K562 (cell line): ENCODE measurements around the gene PFDN4. TPM values are rescaled to one million over a fixed set of nuclear protein-coding genes. Genes with fewer than 3 reads are reported as not detected.
A peak's percentile ranks its signal among the peaks of the same experiment; 100 is the strongest.

Source experiments
- ATAC-seq: fragments of 200-7000 bp; cut with Tn5 transposase; 3 replicates; pipeline ENCODE4 v1.9.1; 2020; ENCODE audit warnings: moderate library complexity
- BruUV-seq: library from RNA; stranded (reverse); fragments of 400-500 nt; replicated peaks from 2 replicates; lab custom pipeline; 2021; lab: Mats Ljungman, UMichigan
- CTCF ChIA-PET: fragments of 300-600 bp; formaldehyde crosslinking; extraction: SDS; loops from one replicate; lab custom pipeline; 2021; ENCODE audit warnings: low intra/inter-chr PET ratio; lab: Yijun Ruan, JAX
- POLR2A ChIA-PET: fragments of 300-600, 350-650 bp; sonication (Branson Sonifier 250); formaldehyde crosslinking; extraction: SDS; loops from one replicate; lab custom pipeline; 2021; ENCODE audit warnings: antibody characterized with exemption, inconsistent platforms; lab: Yijun Ruan, JAX
- DNase-seq, 4 experiments: peaks; one replicate each; pipeline versions ENCODE4 v3.0.0 to v3.0.0-alpha.2; 2011 to 2018; ENCODE audit warnings: low spot score in 3 of 4, mixed read lengths in 3 of 4; ENCODE audit errors: extremely low read depth in 1 of 4
- FAIRE-seq: peaks from 2 replicates; lab custom pipeline; 2011; peaks lifted over from hg19 to GRCh38; lab: Jason Lieb, UNC
- H2AFZ ChIP-seq: 2 replicates; pipeline ENCODE4 v1.6.0; 2011; ENCODE audit warnings: low read depth, low read length, control low read depth, inconsistent platforms
- H3K27ac ChIP-seq: fragments of 200-600 bp; 3 replicates; pipeline ENCODE4 v1.8.0; 2011; ENCODE audit warnings: low read depth, mild to moderate bottlenecking, control low read depth, inconsistent platforms, low read length, moderate library complexity, mixed read lengths; ENCODE audit errors: extremely low read depth
- H3K27me3 ChIP-seq, 2 experiments: fragments of 300-600 bp in 1 of 2; 2 replicates in 1 of 2; 3 replicates in 1 of 2; pipeline versions ENCODE4 v1.6.0 to v1.8.0; 2011; ENCODE audit warnings: inconsistent platforms in 2 of 2, low read length in 2 of 2, mild to moderate bottlenecking in 1 of 2, mixed read lengths in 1 of 2, moderate library complexity in 1 of 2; ENCODE audit not compliant: control insufficient read depth in 2 of 2, insufficient read depth in 2 of 2
- H3K36me3 ChIP-seq: fragments of 300-600 bp; 3 replicates; pipeline ENCODE4 v1.8.0; 2011; ENCODE audit warnings: mild to moderate bottlenecking, low read length, inconsistent platforms; ENCODE audit not compliant: control insufficient read depth, insufficient read depth
- H3K4me1 ChIP-seq, 2 experiments: fragments of 200-600 bp in 1 of 2; replicated peaks in 1 of 2; 2 replicates in 1 of 2; 3 replicates in 1 of 2; pipeline versions ENCODE4 v1.5.1 to v1.8.0; 2011; ENCODE audit warnings: inconsistent platforms in 2 of 2, low read length in 2 of 2, mild to moderate bottlenecking in 1 of 2, mixed read lengths in 1 of 2, moderate library complexity in 1 of 2; ENCODE audit not compliant: control insufficient read depth in 2 of 2, insufficient read depth in 2 of 2
- H3K4me2 ChIP-seq: 2 replicates; pipeline ENCODE4 v1.6.1; 2011; ENCODE audit warnings: low read length, control low read depth, inconsistent platforms, mixed read lengths; ENCODE audit not compliant: insufficient read depth
- H3K4me3 ChIP-seq: fragments of 200-600 bp; sonication (generic), shearing (Covaris generic); 2 replicates; pipeline ENCODE4 v1.5.1; 2016; ENCODE audit warnings: control low read depth, inconsistent platforms
- H3K79me2 ChIP-seq: fragments of 200-600 bp; 3 replicates; pipeline ENCODE4 v1.8.0; 2011; ENCODE audit warnings: low read length, inconsistent platforms; ENCODE audit not compliant: control insufficient read depth, insufficient read depth
- H3K9ac ChIP-seq, 2 experiments: 2 replicates each; pipeline versions ENCODE4 v1.6.0 to v1.6.1; 2011; ENCODE audit warnings: low read depth in 2 of 2, low read length in 2 of 2, control low read depth in 1 of 2, inconsistent platforms in 1 of 2, mild to moderate bottlenecking in 1 of 2, mixed read lengths in 1 of 2; ENCODE audit not compliant: insufficient read depth in 1 of 2
- H3K9me1 ChIP-seq: one replicate; pipeline ENCODE4 v1.6.0; 2011; ENCODE audit warnings: inconsistent platforms, mild to moderate bottlenecking, low read length, moderate library complexity; ENCODE audit not compliant: control insufficient read depth, insufficient read depth
- H3K9me3 ChIP-seq: replicated peaks from 2 replicates; pipeline ENCODE4 v1.5.1; 2011; ENCODE audit warnings: low read depth, low read length, inconsistent platforms; ENCODE audit not compliant: control insufficient read depth, insufficient read depth
- H4K20me1 ChIP-seq: replicated peaks from 2 replicates; pipeline ENCODE4 v1.6.1; 2011; ENCODE audit warnings: low read length, inconsistent platforms, mixed read lengths; ENCODE audit not compliant: control insufficient read depth, insufficient read depth
- FOSL1 ChIP-seq: fragments of 200-800 bp; sonication (Bioruptor generic); conservative IDR thresholded peaks from 2 replicates; pipeline ENCODE4 v1.6.1; 2016; ENCODE audit warnings: missing genetic modification characterization, missing compliant biosample characterization
- NRF1 ChIP-seq, 2 experiments: fragments of 450-650 bp; IDR thresholded peaks in 1 of 2; conservative IDR thresholded peaks in 1 of 2; 2 replicates each; pipeline ENCODE4 v1.6.1; 2014; ENCODE audit warnings: mild to moderate bottlenecking in 2 of 2
- WGBS: fragments of 100-300 bp; shearing (Covaris generic); methylation state at CpG from one replicate; pipeline ENCODE4 v1.1.6; 2016; ENCODE audit warnings: low coverage, mixed read lengths; ENCODE audit not compliant: insufficient coverage; ENCODE audit errors: missing lambda C conversion rate; 5-methylcytosine and 5-hydroxymethylcytosine counted together
- in situ Hi-C: fragments of 300-500 bp; cut with MboI; formaldehyde crosslinking; loops from 4 replicates; pipeline ENCODE4 v1.15.0; 2018; ENCODE audit warnings: inconsistent platforms, mixed read lengths
- intact Hi-C: fragments of 100-400 bp; cut with micrococcal nuclease; formaldehyde crosslinking; loops from 2 replicates; pipeline ENCODE4 v1.14.2; 2022
- polyA plus RNA-seq, 8 experiments: library from polyadenylated mRNA; depleted of rRNA in 4 of 8; stranded (reverse) in 5 of 8; unstranded in 3 of 8; fragments of >200 nt; fragmentation: Nextera tagmentation in 2 of 8; fragmentation: Illumina TruSeq in 1 of 8; extraction: Ambion mirVana in 2 of 8; extraction: Trizol in 1 of 8; gene quantifications; 2 replicates each; pipeline versions ENCODE4 v1.2.1 to v1.2.3, GENCODE V29; 2011 to 2014; ENCODE audit warnings: inconsistent platforms in 1 of 8, missing spikeins in 1 of 8
- total RNA-seq, 7 experiments: library from RNA; depleted of rRNA in 6 of 7; stranded (reverse); fragments of >200 nt in 6 of 7; fragmentation: Illumina TruSeq in 2 of 7; extraction: Trizol in 2 of 7; gene quantifications; 2 replicates each; pipeline versions ENCODE4 v1.2.1 to v1.2.3, GENCODE V29; 2011 to 2021; ENCODE audit warnings: low replicate concordance in 1 of 7
- TF ChIP-seq, protein P1 (sequence below), 3 experiments: fragments of 200-800 bp in 1 of 3; fragments of 250-450 bp in 1 of 3; fragments of 450-650 bp in 1 of 3; sonication (Bioruptor Pico) in 1 of 3; sonication (Bioruptor generic) in 1 of 3; formaldehyde crosslinking in 1 of 3; IDR thresholded peaks; 2 replicates each; pipeline versions ENCODE4 v1.6.1 to v1.8.0; 2016 to 2022; ENCODE audit warnings: mild to moderate bottlenecking in 2 of 3, missing genetic modification characterization in 2 of 3, missing compliant biosample characterization in 1 of 3, moderate library complexity in 1 of 3

The PFDN4 gene
- total and polyA plus RNA-seq, 9 of the 15 experiments (the other 6 are each of a cell fraction or from before 2014, with no cell fraction given) = 60.1 to 214 (median 122) TPM

GRCh38 chr20:54228841-54229240, 21.0 kb downstream of the PFDN4 start:
- no peak overlapping the region for H3K4me2 ChIP-seq
- H3K9ac ChIP-seq = no peak overlapping the region
- H3K36me3 ChIP-seq = no peaks in the 10 kb centered on the region
- no peak overlapping the region for H2AFZ ChIP-seq
- FAIRE-seq = no peak
- no TSS peak for BruUV-seq
- no peak for DNase-seq
- no peak for TF ChIP-seq NRF1 (conservative IDR thresholded peaks at IDR 0.05 in 1 of 2, IDR thresholded peaks at IDR 0.05 in 1 of 2)
- TF ChIP-seq, protein P1, sequence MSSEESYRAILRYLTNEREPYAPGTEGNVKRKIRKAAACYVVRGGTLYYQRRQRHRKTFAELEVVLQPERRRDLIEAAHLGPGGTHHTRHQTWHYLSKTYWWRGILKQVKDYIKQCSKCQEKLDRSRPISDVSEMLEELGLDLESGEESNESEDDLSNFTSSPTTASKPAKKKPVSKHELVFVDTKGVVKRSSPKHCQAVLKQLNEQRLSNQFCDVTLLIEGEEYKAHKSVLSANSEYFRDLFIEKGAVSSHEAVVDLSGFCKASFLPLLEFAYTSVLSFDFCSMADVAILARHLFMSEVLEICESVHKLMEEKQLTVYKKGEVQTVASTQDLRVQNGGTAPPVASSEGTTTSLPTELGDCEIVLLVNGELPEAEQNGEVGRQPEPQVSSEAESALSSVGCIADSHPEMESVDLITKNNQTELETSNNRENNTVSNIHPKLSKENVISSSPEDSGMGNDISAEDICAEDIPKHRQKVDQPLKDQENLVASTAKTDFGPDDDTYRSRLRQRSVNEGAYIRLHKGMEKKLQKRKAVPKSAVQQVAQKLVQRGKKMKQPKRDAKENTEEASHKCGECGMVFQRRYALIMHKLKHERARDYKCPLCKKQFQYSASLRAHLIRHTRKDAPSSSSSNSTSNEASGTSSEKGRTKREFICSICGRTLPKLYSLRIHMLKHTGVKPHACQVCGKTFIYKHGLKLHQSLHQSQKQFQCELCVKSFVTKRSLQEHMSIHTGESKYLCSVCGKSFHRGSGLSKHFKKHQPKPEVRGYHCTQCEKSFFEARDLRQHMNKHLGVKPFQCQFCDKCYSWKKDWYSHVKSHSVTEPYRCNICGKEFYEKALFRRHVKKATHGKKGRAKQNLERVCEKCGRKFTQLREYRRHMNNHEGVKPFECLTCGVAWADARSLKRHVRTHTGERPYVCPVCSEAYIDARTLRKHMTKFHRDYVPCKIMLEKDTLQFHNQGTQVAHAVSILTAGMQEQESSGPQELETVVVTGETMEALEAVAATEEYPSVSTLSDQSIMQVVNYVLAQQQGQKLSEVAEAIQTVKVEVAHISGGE (CRISPR knock-in tag; IDR thresholded peaks at IDR 0.05) = peak in 1 of 3 experiments; percentile 7; a peak in 1 of 6 replicates
- TF ChIP-seq FOSL1 (tag) = peak; percentile 36
- CTCF ChIA-PET = no interaction called here
- no peaks in the 10 kb centered on the region for H3K9me1 ChIP-seq
- H4K20me1 ChIP-seq = no peaks in the 10 kb centered on the region
- no peak for ATAC-seq
- no peaks in the 10 kb centered on the region for H3K27me3 ChIP-seq
- POLR2A ChIA-PET = no interaction called here
- H3K4me3 ChIP-seq = no peak overlapping the region
- intact Hi-C loops = no loop called here
- H3K4me1 ChIP-seq = no peaks in the 10 kb centered on the region
- in situ Hi-C loops = no loop called here
- no peaks in the 10 kb centered on the region for H3K79me2 ChIP-seq
- 3% methylated on average over 3 of the region's 3 CpGs for whole genome bisulfite sequencing
- no peak overlapping the region for H3K27ac ChIP-seq
- H3K9me3 ChIP-seq = no peaks in the 10 kb centered on the region
